Glomerular endothelial cell (primary cell): ENCODE measurements around the gene EXPH5. TPM values are rescaled to one million over a fixed set of nuclear protein-coding genes. Genes with fewer than 3 reads are reported as not detected.
A peak's percentile ranks its signal among the peaks of the same experiment; 100 is the strongest.

ENCODE experiments used
- DNase-seq: peaks from one replicate; pipeline ENCODE4 v3.0.0-alpha.2; 2011; ENCODE audit warnings: low read depth, low spot score; ENCODE audit errors: extremely low read depth
- total RNA-seq: library from RNA; depleted of rRNA; stranded (reverse); fragments of >200 nt; gene quantifications from 2 replicates; pipeline ENCODE4 v1.2.3, GENCODE V29; 2015

The EXPH5 gene
- total RNA-seq, 1 donor from 2014 or later: 0.82 TPM

DNA sequence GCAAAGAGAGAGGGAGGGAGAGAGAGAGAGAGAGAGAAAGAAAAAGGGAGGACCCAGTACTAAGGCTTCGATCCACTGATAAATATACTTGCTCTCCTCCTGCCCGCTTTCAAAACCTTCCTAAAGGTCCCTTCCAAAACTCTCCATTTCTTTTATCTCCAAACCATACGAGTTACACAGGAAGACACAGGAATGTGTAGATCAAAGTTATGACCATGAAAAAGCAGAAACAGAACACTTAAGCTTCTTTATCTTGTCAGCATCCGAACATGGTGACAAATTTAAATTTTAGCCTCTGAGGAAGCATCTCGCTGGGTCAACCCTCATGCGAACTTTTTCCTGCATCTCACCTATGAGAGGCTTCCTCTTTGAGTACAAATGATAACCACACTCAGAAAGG is 66.2 kb downstream of the EXPH5 start:
- DNase-seq: no peak

DNA sequence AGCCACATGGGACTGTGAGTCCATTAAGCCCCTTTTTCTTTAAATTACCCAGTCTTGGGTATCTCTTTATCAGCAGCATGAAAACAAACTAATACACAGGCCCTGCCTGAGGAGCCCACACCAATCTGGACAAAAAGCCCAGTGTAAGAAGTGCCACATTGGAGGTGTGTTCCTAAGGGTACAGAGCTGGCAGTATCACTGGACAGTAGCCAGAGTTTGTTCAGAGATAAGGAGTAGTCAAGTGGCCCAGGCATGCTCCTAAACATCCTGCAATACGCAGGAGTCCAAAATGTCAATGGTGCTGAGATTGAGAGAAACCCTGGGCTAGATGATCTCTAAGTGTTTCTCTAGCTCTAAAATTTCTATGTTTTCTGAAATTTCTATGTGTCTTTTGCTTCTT is 68.4 kb downstream of the EXPH5 start:
- no peak for DNase-seq

DNA sequence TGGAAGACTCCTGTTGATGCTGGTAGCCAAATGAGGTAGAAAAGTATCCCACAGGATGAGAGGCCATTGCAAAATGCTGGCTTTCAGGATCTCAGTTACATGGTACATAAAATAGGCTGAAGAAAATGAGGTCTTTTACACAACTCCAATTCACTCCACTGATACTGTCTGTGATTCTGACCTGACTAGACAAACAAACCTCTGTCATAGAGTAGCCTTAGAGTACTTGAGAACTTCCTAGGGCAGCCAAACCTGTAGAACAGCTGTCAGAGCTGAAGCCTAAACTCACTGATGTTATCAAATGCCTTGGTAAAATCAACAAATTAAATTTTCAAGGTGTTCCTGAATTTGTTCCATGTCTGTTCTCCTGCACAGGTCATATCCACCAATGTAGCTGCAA is 69.1 kb downstream of the EXPH5 start:
- no peak for DNase-seq

DNA sequence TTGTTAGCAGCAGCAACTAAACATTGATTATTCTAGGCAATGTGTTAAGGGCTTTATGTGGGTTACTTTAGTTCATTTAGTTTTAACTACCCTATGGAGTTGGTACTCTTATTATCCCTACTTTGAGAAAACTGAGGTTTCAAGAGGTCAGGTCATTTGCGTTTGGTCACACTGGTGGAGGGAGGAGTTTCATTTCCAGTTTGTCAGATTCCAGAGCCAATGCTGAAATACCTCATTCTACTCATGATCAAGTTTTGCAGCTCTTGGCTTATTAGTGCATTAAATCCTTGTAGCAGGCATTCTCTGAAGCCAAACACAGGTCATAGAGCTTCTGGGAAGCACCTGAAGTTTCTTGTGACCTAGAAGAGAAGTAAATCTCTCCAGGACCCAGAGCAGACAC is 71.2 kb downstream of the EXPH5 start:
- DNase-seq: no peak

DNA sequence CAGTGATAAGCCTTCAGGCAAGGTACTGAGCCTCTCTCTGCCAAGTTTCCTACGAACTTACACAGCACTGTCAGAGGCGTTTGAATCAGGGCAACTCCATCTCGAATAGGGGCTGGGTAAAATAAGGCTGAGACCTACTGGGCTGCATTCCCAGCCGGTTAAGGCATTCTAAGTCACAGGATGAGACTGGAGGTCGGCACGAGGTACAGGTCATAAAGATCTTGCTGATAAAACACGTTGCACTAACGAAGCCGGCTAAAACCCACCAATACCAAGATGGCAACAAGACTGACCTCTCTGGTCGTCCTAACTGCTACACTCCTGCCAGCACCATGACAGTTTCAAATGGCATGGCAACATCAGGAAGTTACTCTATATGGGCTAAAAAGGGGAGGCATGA is 75.0 kb downstream of the EXPH5 start:
- no peak for DNase-seq

DNA sequence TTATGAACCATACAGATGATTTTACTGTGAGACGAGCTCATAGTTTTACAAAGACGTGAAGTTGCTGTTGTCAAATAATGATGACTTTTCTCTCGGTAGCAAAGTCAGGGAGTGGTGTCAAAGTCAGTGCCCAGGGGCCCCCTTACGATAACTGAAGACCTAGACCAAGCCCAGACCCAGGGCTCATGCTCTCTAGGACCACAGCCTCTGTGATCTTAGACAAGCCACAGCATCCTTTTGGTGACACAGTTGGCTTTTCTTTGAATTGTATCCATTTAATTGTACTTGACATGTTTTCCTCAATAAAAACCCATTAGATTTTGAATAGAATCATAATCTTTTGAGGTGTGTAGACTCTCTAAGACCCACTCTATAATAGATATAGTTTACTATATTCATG is 77.4 kb downstream of the EXPH5 start:
- DNase-seq: no peak

DNA sequence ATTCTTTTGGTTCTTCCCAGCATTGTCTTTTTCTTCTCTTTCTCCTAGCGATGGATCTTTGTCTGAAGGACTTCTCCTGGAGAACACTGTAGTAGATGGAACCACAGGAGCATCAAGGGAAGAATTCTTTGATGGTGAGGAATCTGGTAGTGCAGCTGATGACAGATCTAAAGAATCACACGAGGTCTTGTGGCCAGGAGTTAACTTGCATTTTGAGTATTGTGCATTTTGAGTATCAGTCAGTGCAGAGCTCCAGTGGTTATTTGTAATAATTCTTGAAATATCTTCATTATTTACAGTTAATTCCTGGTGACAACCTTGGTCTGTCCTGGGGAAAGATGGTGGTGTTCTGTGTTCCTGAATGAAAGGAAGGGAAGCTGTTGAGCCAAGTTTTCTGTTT is 80.9 kb downstream of the EXPH5 start:
- DNase-seq: no peak

DNA sequence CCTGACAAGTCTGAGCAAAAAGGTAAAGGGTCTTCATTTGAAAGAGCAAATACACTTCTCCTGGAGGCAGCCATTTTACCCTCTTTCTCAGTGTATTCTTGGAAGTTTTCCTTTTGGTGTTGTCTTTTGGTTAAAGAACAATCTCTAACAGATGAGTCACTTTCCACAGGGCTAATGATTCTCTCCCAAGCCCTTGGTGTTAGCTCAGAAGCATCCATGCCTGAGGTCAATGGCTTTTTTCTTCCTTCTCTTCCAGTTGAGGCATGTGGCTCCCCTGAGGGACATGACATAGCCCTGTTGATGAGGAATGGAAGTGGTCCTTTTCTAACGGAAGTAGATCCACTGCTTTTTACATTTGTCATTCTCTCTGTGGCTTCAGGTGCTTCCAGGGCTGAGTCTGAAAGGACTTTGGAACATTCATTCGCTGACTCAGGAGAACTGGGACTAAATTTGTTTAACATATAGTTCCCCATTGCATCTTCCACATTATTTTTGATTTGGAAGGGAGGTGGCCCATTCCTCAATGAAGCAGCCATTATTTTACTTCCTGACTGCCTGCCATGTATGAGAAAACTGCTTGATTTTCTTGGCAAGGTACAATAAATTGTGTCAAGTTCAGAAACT is 81.6 kb downstream of the EXPH5 start:
- no peak for DNase-seq

DNA sequence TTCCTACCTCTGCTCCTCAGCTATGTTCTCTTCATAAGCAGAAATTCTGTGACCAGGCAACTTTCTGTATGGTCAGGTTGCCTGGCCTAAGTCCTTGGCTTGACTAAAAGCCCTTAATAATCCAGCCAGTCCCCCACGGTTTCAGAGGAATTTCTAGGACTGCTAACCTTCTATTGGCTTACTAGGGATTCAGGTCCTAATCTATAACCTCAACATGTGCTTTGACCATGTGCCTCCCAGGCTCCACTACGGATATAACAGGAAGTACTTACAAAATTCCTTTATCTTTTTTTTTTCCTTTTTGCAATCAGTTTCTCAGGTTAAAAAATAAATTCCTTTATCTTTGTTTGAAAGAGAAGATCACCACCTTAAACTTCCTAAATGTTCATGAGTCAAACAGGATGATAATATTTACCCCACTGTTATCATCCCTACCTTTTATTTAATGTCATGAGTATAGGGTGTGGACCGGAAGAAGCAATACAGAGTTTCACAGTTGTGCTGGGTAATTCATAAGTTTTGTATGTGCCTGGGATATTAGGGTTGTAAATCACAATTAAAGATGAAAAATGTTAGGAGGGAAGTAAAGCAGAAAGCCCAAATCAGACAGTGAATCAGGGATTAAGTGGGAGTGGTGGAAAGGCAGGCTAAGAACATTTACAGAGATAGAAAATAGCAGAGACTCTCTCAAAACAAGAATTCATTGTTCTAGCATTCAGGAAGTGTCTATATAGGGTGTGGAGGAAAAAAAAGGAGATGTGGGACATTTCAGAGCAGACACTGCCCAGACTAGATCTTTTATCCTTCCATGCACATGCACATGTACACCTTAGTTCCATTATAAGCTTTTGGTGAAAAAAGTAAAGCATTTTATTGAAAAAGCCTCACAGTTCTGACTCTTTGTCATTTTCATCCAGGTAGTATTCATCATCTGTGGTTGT is 84.6 kb downstream of the EXPH5 start:
- no peak for DNase-seq

DNA sequence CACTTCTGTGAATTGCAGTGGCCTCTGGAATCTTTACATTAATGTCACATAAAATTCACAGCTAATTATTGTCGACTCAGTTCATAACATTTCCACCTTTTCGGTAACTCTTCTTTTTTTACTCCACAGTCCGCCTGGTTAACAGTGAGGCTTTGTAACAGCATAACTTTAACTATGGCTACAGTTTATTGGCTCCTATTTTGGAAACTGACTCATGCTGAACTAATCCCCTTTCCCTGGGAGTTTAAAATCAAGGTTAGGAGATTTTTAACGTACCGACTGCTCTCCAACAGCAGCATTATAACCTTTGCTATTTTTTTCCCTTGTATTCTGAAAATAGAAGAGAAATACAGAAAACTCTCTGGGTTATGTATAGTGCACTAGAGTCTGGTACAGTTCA is 92.2 kb downstream of the EXPH5 start:
- DNase-seq: no peak

DNA sequence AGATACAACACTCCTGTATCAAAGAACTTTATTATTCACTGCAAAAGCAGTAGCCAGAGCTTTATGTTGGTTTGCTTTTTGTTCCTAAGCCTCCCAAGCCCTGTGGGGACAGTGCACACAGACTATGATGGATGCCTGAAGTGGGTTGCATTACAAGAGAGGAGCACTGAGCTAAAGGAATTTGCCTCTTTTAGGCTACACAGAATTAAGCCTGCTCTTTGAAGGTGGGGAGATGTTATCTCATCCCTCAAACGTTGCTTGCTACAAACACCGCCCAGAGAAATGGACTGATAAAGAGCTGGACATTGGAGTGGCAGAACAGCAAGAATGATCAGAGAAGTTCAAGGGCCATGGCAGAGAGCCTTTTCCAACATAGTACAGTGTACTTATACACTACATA is 92.8 kb downstream of the EXPH5 start:
- no peak for DNase-seq

DNA sequence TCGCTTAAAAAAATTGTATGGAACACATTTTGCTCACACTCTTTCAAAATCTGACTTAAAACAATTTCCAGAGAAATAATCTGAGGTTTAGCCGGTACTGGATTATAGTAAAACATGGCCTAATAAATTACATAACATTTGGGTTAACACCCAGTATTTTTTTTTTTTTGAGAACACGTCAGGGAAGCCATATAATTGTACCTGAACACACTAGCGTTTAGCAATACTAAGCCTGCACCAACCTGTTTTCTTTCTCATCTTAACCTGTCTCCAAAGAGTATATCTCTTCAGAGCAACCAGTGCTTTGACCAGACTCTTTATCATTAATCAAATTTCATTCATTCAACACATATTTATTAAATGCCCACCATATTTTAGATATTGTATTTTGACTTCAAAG is 93.4 kb downstream of the EXPH5 start:
- DNase-seq: no peak

DNA sequence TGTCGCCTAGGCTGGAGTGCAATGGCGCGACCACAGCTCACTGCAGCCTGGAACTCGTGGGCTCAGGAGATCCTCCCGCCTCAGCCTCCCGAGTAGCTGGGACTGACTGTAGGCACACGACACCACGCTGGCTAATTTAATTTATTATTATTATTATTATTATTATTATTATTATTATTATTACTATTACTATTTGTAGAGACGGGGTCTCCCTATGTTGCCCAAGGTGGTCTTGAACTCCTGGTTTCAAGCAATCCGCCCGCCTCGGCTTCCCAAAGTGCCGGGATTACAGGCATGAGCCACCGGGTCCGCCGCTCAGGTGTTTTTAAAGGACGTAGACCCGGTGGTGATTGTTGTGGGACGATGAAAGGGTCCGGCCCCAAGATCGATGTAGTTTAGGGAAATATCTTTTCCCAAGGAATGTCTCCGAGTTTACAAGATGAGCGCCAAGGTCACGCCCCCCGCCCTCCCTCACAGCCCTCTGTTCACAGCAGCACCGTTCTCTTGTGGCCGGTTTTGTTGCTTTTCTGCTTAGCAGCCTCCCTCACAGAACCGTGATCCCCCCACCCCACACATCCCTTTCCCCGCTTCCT is 94.7 kb downstream of the EXPH5 start:
- no peak for DNase-seq

DNA sequence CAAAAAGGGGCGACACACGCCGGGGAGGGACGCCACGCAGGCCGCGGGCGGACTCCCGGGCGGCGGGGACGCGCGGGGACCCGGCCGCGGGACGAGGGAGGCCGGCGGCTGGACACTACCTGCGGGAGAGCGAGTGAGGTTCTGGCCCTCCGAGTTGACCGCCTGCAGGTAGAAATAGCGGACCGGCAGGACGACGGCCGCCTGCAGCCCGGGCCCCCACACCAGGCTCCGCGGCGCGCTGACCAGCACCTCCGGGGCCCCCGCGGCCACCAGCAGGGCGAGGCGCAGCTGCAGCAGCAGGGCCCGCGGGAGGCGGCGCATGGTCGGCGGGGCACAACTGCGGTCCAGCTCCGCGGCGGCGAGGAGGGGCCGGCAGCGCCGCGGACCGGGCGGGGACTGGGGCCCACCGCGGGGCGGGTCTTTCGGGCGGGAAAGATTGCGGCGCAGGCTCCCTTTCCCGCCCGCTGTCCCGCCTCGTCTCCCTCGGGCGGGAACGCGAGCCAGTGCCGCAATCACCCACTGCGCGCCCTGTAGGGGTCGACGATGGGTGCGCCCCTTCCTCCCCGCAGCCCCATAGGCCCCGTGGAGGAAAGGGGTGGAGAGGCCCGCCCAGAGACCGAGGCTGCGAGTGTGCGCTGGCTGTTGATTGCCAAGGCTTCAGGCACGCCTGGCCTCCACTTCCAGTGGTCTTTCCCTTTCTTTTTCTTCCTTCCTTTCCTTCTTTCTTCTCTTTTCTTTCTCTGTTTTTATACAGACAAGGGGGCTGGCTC is 95.3 kb downstream of the EXPH5 start, which contains the start of gene POGLUT3:
TSS of gene POGLUT3 (minus strand) at position 339 of the 770 bp plus-strand sequence. CDS start at position 321, 18 bp downstream.
- no peak for DNase-seq

DNA sequence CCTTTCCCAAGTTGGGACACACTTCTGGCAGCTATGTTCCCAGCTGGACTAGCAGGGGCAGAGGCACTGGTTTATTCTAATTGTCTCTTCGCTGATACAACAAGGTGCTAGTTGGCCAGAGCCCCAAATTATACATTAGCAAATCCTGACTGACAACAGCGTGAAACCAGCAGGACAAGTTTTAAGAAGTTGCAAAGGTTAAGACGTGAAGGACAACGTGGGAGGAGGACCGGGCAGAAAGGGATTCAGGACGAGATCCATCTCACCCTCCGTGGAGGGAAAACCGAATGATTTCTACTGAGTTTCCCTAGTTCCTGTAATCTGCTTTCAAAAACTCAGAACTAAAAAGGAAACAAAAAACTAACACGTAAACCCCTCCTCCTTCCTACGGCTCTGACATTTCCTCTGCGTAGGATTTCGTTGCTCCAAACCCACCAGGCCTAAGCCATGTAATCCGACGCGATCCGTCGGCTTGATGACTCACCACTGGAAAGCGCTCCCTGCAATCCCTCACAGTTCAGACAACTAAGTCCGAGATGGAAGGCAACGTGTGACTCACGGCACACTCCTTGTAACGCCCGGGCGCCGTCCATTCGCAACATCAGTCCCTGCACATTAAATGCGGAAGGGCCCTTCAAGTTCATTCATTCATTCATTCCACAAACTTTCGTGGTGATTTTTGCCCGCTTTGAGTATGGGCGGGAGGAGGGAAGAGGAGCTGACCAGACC is 96.1 kb downstream of the EXPH5 start:
- peak; percentile 96 for DNase-seq

DNA sequence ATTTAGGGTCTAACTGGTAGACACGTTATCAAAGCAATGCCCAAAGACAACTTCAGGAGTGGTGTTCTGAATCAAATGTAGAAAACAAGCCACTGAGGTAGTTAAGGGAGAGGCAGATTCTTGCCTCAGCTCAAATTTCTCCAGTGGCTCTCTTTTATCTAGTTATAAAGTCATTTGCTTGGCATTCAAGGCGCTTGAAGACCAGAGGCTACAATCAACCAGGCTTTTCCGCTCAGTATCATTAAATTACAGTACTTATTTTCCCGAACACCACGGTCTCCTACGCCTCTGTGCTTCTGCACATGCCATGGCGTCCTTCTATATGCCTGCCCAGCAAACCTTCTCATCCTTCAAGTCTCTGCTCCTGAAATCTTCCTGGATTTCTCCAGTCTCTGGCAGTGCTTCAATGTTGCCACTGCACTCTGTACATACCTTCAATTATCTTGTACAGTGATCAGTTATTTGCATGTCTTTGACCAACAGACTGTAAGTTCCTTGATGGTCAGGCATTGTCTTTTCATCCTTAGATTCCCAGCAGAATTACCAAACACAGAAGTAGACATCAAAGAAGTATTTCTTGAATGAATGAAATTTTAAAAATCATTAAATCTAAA is 96.8 kb downstream of the EXPH5 start:
- no peak for DNase-seq

DNA sequence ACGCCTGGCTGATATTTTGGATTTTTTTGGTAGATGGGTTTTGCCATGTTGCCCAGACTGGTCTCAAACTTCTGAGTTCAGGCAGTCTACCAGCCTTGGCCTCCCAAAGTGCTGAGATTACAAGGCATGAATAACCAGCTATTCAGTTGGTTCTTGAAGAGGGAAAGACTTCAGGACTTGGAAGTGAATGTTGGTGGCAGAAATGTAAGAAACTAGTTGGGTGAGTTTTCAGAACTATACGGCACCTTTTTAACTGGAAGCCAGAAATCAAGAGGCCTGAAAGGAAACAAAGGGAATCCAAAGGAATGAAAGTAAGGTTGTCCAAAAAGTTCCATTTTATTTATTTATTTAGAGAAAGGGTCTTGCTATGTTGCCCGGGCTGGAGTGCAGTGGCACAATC is 98.2 kb downstream of the EXPH5 start:
- no peak for DNase-seq

DNA sequence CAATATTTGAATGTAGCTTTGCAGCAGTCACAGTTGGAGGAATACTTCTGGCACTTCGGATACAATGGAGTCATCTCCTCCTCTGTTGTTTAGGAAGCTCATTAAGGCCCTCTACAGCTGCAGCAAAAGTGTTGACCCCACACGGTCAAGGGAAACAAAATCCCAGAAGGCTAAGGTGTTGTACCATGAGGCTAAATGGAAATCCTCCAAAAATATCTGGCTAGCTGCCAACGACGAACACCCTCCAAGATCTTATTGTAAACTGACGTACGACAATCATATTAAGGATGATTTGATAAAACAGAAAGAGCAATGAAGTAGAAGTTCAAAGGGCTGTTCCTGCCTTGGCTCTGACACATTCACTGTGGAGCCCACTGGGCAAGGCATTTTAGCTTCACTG is 99.4 kb downstream of the EXPH5 start:
- DNase-seq: no peak

DNA sequence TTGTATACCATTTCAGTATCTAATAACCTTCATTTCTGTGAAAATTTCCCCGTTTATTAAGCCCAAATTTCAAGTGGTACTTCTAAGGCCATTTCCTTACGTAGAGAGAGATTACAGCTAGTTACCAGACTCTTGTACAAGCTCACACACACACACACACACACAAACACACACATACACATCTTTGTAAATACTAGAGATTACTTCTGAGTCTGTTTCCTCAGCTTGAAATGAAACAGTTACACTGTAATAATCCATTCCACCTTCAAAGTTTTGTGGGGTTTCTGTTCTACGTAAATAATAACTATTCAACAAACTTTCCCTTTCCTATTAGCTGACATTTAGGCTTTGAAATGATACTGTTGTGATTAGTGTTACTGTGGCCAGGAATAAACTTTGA is 101.6 kb downstream of the EXPH5 start:
- DNase-seq: no peak

DNA sequence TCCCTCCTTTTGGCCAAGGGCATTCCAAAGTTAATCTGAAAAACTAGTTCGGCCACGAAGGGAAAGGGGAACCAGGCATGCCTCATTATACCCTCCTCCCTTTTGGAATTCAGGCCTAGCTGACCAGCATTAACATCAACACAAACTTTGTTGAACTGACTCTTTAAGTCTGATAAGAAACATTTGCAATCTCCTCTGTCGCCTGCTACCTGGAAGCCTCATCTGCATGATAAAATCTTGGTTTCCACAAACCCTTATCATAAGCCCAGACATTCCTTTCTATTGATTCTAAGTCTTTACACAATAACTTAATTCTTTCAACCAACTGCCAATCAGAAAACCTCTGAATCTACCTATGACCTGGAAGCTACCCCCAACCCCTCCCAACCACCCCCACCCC is 106.7 kb downstream of the EXPH5 start:
- no peak for DNase-seq
